GM19372 (cell line): ENCODE results near the gene FLNC.

ENCODE experiments used
- ATAC-seq: cut with Tn5 transposase; IDR thresholded peaks from one replicate; pipeline ENCODE4 v1.9.1; 2021; ENCODE audit warnings: mild to moderate bottlenecking, low read depth, moderate library complexity; ENCODE audit not compliant: unreplicated experiment

Gene FLNC

DNA sequence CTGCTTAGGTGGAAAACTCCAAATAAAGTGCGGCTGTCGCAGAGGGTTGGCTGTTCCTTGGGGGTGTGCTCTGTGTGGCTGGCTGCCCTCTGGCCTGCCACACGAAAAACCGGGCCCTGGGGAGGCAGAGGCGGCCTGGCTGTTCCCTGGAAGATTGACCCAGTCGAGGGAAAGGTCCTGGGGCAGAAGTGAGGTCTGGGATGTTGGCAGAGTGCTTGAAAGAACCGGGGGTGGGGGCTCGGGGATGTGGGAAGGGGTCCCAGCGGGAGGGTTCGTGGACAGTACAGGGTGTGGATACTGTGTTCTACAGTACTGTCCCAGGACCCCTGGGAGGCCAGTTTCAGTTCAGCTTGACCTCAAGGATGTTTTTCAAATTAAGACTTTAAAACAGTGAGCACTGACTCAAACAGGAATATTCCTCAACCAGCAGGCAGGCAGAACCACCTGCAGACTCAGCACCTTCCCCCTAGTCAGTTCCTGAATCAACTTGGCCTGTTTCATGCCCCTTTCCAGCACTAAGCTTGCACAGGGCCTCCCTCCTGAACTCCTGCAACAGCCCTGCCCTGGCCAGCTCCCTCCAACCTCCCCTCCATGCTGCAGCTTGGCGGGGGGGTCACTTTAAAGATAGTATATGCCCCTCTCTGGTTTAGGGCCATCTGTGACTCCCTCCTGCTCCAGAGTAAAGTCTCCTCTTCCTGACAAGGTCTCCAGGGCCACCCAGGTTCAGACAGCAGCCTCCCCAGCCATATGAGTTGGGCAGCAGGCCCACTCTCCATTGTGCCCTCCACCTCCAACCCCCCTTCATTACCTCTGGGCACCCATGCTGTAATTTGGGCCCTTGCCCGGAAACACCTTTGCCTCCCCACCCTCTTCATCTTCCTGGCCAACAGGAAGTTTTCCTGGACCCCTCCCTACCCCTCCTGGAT lies 29.3 kb downstream of the FLNC start:
- ATAC-seq: no peak

GRCh38 chr7:128860158-128861073 lies 30.2 kb downstream of the FLNC start:
- ATAC-seq: no peak

DNA sequence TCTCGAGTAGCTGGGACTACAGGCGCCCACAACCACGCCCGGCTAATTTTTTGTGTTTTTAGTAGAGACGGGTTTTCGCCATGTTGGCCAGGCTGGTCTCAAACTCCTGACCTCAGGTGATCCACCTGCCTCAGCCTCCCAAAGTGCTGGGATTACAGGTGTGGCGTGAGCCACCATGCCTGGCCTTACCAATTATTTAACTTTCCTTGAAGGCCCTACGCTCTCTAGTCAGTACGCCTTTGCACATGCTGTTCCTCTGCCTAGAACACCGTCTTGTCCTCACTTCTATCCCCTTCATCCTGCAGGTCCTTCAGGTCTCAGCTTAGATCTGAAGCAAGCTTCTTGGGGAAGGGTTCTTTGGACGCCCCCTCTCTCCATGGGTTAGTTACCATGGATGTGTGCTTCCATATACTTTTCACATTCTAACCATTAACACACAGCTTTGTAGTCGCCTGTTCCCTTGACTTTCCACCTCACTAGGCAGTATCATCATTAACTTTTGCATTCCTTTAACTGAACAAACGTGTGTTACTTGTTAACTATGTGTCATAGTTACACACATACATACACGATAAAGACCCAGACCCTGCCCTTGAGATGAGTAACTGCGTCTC lies 31.9 kb downstream of the FLNC start:
- ATAC-seq: no peak

DNA sequence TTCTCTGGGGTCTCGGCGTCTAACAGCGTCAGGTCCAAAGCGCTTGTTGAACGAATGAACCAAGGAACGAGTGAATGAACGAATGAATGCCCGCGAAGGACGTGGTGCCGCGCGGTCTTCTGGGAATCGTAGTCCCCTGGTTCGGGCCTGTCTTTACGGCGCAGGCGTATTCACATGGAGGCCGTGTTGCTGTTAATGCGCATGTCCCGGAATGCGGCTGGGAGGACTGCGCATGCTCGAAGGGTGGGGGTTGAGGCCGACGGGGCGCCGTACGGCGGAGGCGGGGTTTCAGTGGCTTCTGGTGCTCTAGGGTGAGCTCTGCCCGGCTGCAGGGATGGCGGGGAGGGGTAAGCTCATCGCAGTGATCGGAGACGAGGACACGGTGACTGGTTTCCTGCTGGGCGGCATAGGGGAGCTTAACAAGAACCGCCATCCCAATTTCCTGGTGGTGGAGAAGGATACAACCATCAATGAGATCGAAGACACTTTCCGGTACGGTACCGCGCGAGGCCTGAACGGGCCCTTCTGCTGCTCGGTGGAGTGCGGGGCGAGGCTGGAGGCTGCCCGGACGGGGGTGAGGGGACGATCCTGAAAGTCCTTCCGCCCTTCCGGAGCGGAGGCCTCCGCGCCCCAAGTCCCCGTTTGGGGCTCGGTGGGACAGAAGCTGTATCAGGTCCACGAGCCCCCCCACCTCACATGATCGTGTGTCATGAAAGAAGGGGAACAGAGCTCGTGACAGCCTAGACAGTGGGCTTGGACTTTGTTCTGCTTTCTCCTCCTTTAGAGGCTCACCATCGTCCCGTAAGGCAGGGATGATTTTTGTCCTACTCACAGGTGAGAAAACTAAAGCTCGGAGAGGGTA lies 32.6 kb downstream of the FLNC start, which contains the start of gene ATP6V1F:
Gene ATP6V1F, plus strand, starts transcription at position 286 of the 862 bp plus-strand sequence. Its CDS starts 49 bp downstream, at position 335.
- ATAC-seq: peak; percentile 87

DNA sequence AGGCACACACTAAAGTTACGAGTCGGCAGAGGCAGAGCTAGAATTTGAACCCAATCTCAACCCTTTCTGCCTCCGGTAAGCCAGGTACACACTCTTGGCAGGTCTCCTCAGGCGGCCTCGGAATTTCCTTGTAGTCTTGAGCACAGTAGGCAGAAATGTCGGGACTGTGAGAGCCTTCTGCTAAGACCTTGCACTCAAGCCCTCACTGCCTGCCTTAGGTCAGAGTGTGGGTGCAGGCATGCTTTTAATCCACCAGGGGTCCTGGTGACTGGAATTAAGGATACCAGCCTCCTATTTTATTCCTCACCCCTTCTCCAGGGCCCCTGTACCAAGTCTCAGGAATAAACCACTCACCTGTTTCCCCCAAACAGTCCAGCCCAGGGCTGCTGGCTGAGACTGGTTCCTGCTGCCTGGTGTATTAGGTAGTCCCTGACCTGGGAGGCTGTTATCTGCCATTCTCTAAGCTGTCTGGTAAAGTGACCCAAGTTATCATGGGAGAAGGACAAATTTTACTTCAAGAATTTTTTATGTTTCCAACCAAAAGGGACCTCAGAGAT lies 33.3 kb downstream of the FLNC start:
- no peak for ATAC-seq

DNA sequence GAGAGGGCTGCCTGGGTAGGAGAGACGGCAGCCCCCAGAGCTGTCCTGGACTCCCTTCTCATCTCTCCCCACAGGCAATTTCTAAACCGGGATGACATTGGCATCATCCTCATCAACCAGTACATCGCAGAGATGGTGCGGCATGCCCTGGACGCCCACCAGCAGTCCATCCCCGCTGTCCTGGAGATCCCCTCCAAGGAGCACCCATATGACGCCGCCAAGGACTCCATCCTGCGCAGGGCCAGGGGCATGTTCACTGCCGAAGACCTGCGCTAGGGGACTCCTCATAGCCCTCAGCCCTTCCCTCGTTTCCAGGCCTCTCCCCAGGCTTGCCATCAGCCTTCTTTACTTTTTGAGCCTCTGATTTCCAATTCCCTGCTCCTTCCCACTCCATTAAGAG lies 35.1 kb downstream of the FLNC start:
- ATAC-seq: no peak

GRCh38 chr7:128865996-128866877 lies 36.0 kb downstream of the FLNC start:
- no peak for ATAC-seq

- ATAC-seq: no peak
These were observed 37.0 kb downstream of the FLNC start for GRCh38 chr7:128867241-128867640.

DNA sequence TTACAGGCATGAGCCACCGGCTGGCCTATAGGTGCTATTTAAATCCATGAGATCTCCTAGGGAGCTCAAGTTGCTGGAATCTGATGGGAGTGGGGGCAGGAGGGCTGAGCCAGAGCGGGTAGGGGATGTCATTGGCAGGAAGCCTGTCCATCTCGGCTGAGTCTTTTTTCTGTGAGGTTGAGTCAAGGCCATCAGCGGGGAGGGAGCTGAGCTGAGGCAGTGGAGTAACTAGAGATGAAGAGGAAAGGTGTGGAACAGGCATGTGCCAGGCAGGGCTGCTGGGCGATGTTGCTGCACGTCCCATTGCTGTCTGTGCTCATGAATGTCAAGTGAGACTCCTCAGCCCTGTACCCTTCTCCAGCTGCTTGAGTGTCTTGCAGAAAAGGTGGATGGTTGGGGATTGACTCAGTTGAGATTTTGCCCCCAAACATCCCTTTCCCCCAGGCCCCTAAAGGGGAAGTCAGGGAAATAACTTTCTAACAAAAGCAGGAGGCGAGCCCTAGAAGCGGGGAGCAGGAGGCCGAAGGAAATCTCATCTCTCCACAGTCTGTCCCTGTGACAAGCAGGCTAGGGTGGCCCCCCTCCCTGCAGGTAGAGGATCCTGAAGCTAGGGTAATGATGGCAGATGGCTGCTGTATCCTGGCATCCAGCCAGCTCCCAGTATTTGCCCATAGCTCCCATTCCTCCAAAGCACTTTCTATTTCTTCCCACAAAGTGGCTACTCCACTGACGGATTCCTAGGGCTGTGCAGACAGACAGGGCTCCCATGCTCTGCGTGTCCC lies 37.8 kb downstream of the FLNC start:
- no peak for ATAC-seq

DNA sequence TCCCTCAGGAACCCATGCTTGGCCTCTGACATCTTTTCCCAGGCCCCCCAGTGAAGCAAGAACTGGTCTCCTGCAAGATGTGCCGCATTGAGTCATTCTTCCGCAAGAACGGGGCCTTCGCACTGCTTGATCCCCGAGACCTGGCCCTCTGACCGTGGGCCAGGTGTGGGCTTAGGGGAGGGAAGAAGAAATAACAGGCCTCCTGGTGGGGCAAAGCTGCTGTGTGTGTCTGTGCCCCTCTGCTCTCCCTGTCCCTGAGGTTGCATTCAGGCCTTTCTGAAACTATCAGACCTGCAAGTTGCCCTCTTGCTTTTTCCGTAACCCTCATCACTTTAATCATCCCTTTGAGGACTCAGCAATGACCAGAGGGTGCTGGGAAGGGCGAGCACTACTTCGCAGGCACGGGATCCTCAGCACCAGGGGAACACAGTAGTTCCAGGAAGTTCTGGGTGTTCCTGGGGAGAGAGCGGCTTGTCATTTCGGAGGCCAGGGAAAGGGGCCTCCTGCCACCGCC lies 38.5 kb downstream of the FLNC start:
- no peak for ATAC-seq

GRCh38 chr7:128869138-128869943 lies 39.1 kb downstream of the FLNC start:
- no peak for ATAC-seq

DNA sequence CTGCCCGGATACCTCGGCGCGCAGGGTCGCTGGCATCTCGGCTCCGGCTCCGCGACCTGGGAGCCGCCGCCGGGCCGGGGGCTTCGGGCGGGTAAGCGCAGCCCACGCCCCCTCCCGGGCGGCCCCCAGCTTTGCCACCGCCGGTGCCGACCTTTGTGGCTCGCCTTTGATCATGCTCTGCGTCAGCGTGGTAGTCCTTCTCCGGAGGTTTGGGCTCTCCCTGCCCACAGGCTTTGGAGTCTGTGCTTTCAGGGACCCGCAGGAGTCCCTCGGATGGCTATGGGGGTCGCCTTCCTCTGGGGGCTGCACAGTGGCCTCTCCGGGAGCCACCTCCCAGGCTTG lies 39.7 kb downstream of the FLNC start:
- ATAC-seq: no peak

DNA sequence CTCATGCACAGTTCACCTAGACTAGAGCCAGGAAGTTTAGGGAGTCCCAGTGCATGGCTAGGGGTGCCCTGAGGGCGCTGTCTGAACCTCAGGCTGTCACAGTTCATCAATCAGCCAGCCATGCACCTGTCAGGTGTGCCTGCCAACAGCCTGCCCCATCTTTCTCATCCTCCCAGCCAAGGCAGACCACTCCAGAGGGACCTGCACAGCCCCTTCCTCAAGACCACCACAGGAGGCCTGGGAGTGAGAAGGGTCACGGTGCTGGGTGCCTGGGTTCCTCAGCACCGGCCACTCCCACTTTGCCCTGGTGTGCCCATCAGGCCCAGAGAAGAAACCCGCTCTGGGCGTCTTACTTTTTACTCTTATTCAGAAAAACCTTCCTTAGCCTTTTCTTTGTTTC lies 40.8 kb downstream of the FLNC start:
- ATAC-seq: no peak

DNA sequence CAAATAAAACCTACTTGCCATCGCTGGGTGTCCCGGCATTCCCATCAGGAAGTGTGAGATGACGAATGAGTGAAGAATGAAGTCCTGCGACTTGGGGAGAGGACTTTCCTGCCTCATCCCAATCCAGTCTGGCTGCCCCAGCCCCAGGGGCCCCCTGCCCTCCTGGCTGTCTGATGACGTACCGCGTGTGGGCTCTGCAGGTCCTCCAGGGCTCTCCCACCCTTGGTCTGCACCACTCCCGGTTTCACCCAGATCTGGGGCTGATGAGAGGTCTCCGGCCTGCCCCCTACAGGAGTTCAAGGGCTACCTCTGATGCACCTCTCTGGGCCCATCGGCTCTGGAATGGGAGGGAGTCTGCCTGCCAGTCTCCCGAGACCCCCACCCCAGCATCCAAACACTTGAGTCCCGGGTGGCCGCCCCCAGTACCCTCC lies 42.2 kb downstream of the FLNC start:
- no peak for ATAC-seq

DNA sequence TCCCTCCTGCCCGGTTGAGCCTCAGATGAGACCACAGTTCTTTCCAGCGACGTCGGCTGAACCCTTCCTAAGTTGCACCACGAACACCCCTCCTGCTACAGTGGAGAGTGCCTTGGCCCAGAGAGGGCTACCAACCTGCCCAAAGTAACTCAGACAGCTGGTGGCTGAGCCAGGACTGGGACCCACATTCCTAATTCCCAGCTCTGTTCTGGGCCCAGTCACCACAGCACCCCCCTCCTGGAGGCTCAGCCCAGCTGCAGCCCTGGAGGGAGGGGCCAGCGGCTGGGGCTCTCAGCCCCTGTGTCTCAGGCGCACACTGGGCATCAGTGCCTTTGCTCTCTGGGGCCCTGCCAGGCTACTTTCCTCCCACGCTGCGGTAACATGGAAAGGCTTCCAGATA lies 43.0 kb downstream of the FLNC start:
- ATAC-seq: no peak

DNA sequence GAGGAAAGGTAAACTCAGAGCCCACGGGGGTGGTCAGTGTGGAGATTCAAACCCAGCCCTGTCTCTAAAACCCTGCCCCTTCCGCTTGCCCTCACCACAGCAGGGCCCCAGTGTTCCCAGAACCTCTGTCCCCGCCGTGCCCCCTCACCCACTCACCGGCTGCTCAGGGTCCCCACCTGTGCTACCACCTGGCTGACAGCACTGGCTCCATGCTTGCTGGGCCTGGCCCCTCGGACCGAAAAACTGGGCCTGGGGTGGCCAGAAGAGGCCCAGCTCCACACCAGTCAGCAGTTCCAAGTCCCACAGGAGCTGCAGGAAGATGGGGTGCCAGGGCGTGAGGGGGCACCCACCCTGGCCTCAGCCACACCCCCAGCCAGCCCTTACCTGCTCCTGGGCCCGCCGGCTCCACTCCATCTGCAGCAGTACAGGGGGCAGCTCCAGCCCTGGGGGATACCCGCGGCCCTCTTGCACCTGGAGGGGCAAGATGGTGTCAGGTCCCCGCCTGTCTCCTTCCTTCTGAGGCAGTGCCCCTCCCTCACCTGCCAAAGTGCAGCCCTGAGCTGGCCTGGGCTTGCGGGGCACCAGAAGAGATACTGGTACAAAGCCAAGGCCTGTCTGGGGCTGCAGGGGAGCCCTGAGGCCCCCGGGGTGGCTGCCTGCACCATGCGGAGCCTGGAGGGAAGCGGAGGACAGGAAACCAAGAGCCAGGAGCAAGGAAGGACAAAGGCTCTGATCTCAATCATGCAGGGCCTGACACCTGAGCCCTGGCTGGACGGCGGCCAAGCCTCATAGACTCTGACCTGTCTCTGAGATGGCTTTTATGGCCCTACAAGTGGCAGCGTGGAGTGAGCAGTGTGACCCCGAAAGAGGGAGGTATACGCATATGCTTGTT lies 44.2 kb downstream of the FLNC start:
- ATAC-seq: no peak
